HepG2 (cell line): ENCODE data around the gene CSNK2B. TPM values are rescaled to one million over a fixed set of nuclear protein-coding genes. Genes with fewer than 3 reads are reported as not detected.

Source experiments
- ETV5 ChIP-seq: IDR thresholded peaks from 2 replicates; pipeline ENCODE4 v1.6.1; 2018; ENCODE audit warnings: missing biosample characterization, missing genetic modification reagents, inconsistent platforms, borderline replicate concordance
- MYC ChIP-seq: sonication (generic); formaldehyde crosslinking; IDR thresholded peaks from 2 replicates; pipeline ENCODE4 v1.9.0; 2021; ENCODE audit warnings: missing genetic modification reagents, borderline replicate concordance
- MYNN ChIP-seq: sonication (generic); formaldehyde crosslinking; IDR thresholded peaks from 2 replicates; pipeline ENCODE4 v1.4.0; 2020; ENCODE audit warnings: mild to moderate bottlenecking, low read depth, missing genetic modification reagents
- MZF1 ChIP-seq: sonication (generic); formaldehyde crosslinking; IDR thresholded peaks from 2 replicates; pipeline ENCODE4 v1.8.1; 2023; ENCODE audit warnings: mild to moderate bottlenecking, missing genetic modification reagents, borderline replicate concordance
- NFAT5 ChIP-seq: sonication (generic); formaldehyde crosslinking; IDR thresholded peaks from 2 replicates; pipeline ENCODE4 v1.4.0; 2020; ENCODE audit warnings: missing genetic modification reagents
- POLR2AphosphoS2 ChIP-seq: IDR thresholded peaks from 2 replicates; pipeline ENCODE4 v1.6.1; 2011; ENCODE audit warnings: low read depth, low read length, improper control_type of control experiment
- SIN3A ChIP-seq: IDR thresholded peaks from 2 replicates; pipeline ENCODE4 v1.6.1; 2011; ENCODE audit warnings: low read depth, mild to moderate bottlenecking, control low read depth, low read length, borderline replicate concordance
- SIX1 ChIP-seq: sonication (generic); formaldehyde crosslinking; IDR thresholded peaks from 2 replicates; pipeline ENCODE4 v1.4.0; 2020; ENCODE audit warnings: missing genetic modification reagents, borderline replicate concordance
- SPEN ChIP-seq: sonication (generic); formaldehyde crosslinking; IDR thresholded peaks from 2 replicates; pipeline ENCODE4 v1.5.1; 2020; ENCODE audit warnings: low read depth, mild to moderate bottlenecking, missing genetic modification reagents
- ZNF503 ChIP-seq: sonication (generic); formaldehyde crosslinking; IDR thresholded peaks from 2 replicates; pipeline ENCODE4 v1.4.0; 2020; ENCODE audit warnings: missing genetic modification reagents
- ZNF567 ChIP-seq: sonication (generic); formaldehyde crosslinking; IDR thresholded peaks from 2 replicates; pipeline ENCODE4 v1.8.1; 2023; ENCODE audit warnings: mild to moderate bottlenecking, missing genetic modification reagents, borderline replicate concordance
- ZNF709 ChIP-seq: sonication (generic); formaldehyde crosslinking; IDR thresholded peaks from 2 replicates; pipeline ENCODE4 v1.5.0; 2020; ENCODE audit warnings: mild to moderate bottlenecking, missing genetic modification reagents
- polyA plus RNA-seq, 8 experiments: library from polyadenylated mRNA; depleted of rRNA in 3 of 8; stranded (reverse) in 7 of 8; unstranded in 1 of 8; fragments of >200 nt; fragmentation: Illumina TruSeq in 4 of 8; extraction: Trizol in 4 of 8; gene quantifications; 2 replicates each; pipeline versions ENCODE4 v1.2.1 to v1.2.3, GENCODE V29; 2011 to 2016; ENCODE audit warnings: low read depth in 4 of 8, missing spikeins in 1 of 8, mixed read lengths in 1 of 8; ENCODE audit not compliant: insufficient read depth in 1 of 8
- total RNA-seq, 5 experiments: library from RNA; depleted of rRNA; stranded (reverse); fragments of >200 nt; fragmentation: Illumina TruSeq; extraction: Trizol; gene quantifications; 2 replicates each; pipeline ENCODE4 v1.2.3, GENCODE V29; 2016; ENCODE audit warnings: low read depth in 1 of 5
- TF ChIP-seq, protein P1 (sequence below): sonication (generic); formaldehyde crosslinking; IDR thresholded peaks from 2 replicates; pipeline ENCODE4 v1.4.0; 2020; ENCODE audit warnings: missing genetic modification reagents
- TF ChIP-seq, protein P2 (sequence below): sonication (generic); formaldehyde crosslinking; IDR thresholded peaks from 2 replicates; pipeline ENCODE4 v1.9.0; 2021; ENCODE audit warnings: missing genetic modification reagents, mild to moderate bottlenecking, borderline replicate concordance

The CSNK2B gene
- total and polyA plus RNA-seq, 2 of the 13 experiments (the other 11 are each of a cell fraction or from before 2014, with no cell fraction given): 111 to 296 TPM

- no peak for TF ChIP-seq NFAT5
- TF ChIP-seq, protein P1, sequence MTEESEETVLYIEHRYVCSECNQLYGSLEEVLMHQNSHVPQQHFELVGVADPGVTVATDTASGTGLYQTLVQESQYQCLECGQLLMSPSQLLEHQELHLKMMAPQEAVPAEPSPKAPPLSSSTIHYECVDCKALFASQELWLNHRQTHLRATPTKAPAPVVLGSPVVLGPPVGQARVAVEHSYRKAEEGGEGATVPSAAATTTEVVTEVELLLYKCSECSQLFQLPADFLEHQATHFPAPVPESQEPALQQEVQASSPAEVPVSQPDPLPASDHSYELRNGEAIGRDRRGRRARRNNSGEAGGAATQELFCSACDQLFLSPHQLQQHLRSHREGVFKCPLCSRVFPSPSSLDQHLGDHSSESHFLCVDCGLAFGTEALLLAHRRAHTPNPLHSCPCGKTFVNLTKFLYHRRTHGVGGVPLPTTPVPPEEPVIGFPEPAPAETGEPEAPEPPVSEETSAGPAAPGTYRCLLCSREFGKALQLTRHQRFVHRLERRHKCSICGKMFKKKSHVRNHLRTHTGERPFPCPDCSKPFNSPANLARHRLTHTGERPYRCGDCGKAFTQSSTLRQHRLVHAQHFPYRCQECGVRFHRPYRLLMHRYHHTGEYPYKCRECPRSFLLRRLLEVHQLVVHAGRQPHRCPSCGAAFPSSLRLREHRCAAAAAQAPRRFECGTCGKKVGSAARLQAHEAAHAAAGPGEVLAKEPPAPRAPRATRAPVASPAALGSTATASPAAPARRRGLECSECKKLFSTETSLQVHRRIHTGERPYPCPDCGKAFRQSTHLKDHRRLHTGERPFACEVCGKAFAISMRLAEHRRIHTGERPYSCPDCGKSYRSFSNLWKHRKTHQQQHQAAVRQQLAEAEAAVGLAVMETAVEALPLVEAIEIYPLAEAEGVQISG (CRISPR knock-in tag): no peak
- no peak for TF ChIP-seq MZF1
- no peak for TF ChIP-seq SIX1 (CRISPR knock-in tag)
- TF ChIP-seq MYC (CRISPR knock-in tag): no peak
- TF ChIP-seq ZNF567 (CRISPR knock-in tag): no peak
- no peak for TF ChIP-seq SIN3A
- TF ChIP-seq, protein P2, sequence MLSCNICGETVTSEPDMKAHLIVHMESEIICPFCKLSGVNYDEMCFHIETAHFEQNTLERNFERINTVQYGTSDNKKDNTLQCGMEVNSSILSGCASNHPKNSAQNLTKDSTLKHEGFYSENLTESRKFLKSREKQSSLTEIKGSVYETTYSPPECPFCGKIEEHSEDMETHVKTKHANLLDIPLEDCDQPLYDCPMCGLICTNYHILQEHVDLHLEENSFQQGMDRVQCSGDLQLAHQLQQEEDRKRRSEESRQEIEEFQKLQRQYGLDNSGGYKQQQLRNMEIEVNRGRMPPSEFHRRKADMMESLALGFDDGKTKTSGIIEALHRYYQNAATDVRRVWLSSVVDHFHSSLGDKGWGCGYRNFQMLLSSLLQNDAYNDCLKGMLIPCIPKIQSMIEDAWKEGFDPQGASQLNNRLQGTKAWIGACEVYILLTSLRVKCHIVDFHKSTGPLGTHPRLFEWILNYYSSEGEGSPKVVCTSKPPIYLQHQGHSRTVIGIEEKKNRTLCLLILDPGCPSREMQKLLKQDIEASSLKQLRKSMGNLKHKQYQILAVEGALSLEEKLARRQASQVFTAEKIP (CRISPR knock-in tag): no peak
- TF ChIP-seq POLR2AphosphoS2: no peak
- no peak for TF ChIP-seq ZNF709 (CRISPR knock-in tag)
- no peak for TF ChIP-seq SPEN
- peak; percentile 5; the same call in 1 of the 2 replicates for TF ChIP-seq ETV5
- TF ChIP-seq ZNF503: no peak
- TF ChIP-seq MYNN (CRISPR knock-in tag): no peak
Measured at GRCh38 chr6:31680226-31681134, 14.6 kb downstream of the CSNK2B start, which contains the start of gene LY6G5C (continued).
